Diencephalon (tissue), 1 donor: Measurements from ENCODE around the gene TMEM132C. TPM values are rescaled to one million over a fixed set of nuclear protein-coding genes. Genes with fewer than 3 reads are reported as not detected.
A peak's percentile ranks its signal among the peaks of the same experiment; 100 is the strongest.

Experiments used
- small RNA-seq: library from RNA; depleted of rRNA; stranded (forward); fragments of <200 nt; gene quantifications from one replicate; pipeline ENCODE3, GENCODE V24; 2014
- total RNA-seq: library from RNA; depleted of rRNA; stranded (reverse); fragments of >200 nt; gene quantifications from one replicate; pipeline ENCODE4 v1.2.3, GENCODE V29; 2014

Gene TMEM132C
- total RNA-seq, result 8.1 TPM

DNA sequence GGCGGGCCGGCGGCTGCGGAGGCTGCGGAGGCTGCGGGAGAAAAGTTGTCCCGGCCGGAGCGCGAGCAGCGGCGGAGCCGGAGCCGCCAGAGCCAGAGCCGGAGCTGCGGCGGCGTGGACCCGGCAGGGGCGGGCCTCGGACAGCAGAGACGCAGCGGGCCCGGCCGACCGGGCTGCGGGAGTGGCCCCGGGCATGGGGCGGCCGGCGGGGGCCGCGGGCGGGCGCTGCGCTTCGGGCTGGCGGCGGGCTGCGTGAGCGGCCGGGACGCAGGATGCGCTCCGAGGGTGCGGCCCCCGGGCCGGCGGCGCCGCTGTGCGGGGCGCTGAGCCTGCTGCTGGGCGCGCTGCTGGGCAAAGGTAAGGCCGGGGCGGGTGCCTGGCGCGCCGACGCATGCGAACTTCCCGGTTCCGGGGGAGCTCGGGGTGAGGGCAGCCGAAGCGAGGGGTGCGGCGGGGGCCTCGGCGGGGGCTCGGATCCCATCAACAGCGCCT, at the start of gene TMEM132C:
Gene TMEM132C (plus strand): TSS at position 40 of the 492 bp plus-strand sequence. CDS start 233 bp downstream, at position 273.

Small RNA genes within 50 kb of the gene (small RNA-seq; reads per million reads assigned to genes)
- gene MIR3612 (0.56 reads per million, percentile 59 among the genes with 10 or more reads in this experiment), gene MIR4419B (not detected)
